ENCODE results near the gene C2orf15.
"Not testable (repeated sequence)": the region's sequence is repeated elsewhere in the genome, so short reads cannot be mapped to it uniquely, and the experiment has no call there.

The C2orf15 gene

GRCh38 chr2:99141110-99142108 is at the start of gene C2orf15:
TSS of gene C2orf15 (plus strand) at chr2:99141707. CDS start at chr2:99150559, 8,852 bp downstream.
- DNase-seq: peak; percentile 77 to 90

GRCh38 chr2:99096728-99097127 is 44.8 kb upstream of the C2orf15 start:
- DNase-seq: no peak

GRCh38 chr2:99101697-99102096 is 39.8 kb upstream of the C2orf15 start:
- DNase-seq: peak in 1 of 2 experiments; percentile 7

- DNase-seq: no peak
Measured at GRCh38 chr2:99104006-99104405, 37.5 kb upstream of the C2orf15 start.

- no peak for DNase-seq
Measured at GRCh38 chr2:99106913-99107312, 34.6 kb upstream of the C2orf15 start.

- DNase-seq: no peak
Measured at GRCh38 chr2:99111236-99111635, 30.3 kb upstream of the C2orf15 start.

- no peak for DNase-seq
Measured at GRCh38 chr2:99111945-99112344, 29.6 kb upstream of the C2orf15 start.

GRCh38 chr2:99112617-99113016 is 28.9 kb upstream of the C2orf15 start:
- no peak for DNase-seq

- DNase-seq: no peak
Measured at GRCh38 chr2:99127981-99128380, 13.5 kb upstream of the C2orf15 start.

- not testable (repeated sequence) for DNase-seq
Measured at GRCh38 chr2:99135044-99135556, 6.4 kb upstream of the C2orf15 start.

- no peak for DNase-seq
Measured at GRCh38 chr2:99139003-99139402, 2.5 kb upstream of the C2orf15 start.

GRCh38 chr2:99140056-99140859 is 1.2 kb upstream of the C2orf15 start:
- DNase-seq: no peak

GRCh38 chr2:99140860-99141109 is 722 bp upstream of the C2orf15 start:
- peak in 1 of 2 experiments; percentile 80 for DNase-seq

- DNase-seq: no peak
Measured at GRCh38 chr2:99150706-99151105, 9.2 kb downstream of the C2orf15 start.

- no peak for DNase-seq
Measured at GRCh38 chr2:99152199-99152895, 10.8 kb downstream of the C2orf15 start.

- DNase-seq: no peak
Measured at GRCh38 chr2:99153921-99154604, 12.6 kb downstream of the C2orf15 start.

- peak; percentile 91 to 92 for DNase-seq
Measured at GRCh38 chr2:99154643-99155536, 13.4 kb downstream of the C2orf15 start, which contains the start of the genes LIPT1 and TSGA10. TSS of gene LIPT1 (plus strand) at chr2:99154967. CDS start at chr2:99161958, 6,991 bp downstream. TSS of gene TSGA10 (minus strand) at chr2:99154942. CDS start at chr2:99109439, 45,503 bp downstream.

- no peak for DNase-seq
Measured at GRCh38 chr2:99156891-99157290, 15.4 kb downstream of the C2orf15 start.

- DNase-seq: no peak
Measured at GRCh38 chr2:99158599-99158998, 17.1 kb downstream of the C2orf15 start.

GRCh38 chr2:99159594-99159993 is 18.1 kb downstream of the C2orf15 start:
- DNase-seq: no peak

GRCh38 chr2:99166218-99166617 is 24.7 kb downstream of the C2orf15 start:
- no peak for DNase-seq

Data from SW 1271 (cell line).